GM21529 (cell line): Measurements from ENCODE around the gene MRPL24.

Source experiments
- ATAC-seq: cut with Tn5 transposase; IDR thresholded peaks from one replicate; pipeline ENCODE4 v1.9.1; 2021; ENCODE audit not compliant: unreplicated experiment

Gene MRPL24

GRCh38 chr1:156744344-156744743 is 3.5 kb upstream of the MRPL24 start:
- no peak for ATAC-seq

- no peak for ATAC-seq
Measured at GRCh38 chr1:156743367-156744302, 2.7 kb upstream of the MRPL24 start.

DNA sequence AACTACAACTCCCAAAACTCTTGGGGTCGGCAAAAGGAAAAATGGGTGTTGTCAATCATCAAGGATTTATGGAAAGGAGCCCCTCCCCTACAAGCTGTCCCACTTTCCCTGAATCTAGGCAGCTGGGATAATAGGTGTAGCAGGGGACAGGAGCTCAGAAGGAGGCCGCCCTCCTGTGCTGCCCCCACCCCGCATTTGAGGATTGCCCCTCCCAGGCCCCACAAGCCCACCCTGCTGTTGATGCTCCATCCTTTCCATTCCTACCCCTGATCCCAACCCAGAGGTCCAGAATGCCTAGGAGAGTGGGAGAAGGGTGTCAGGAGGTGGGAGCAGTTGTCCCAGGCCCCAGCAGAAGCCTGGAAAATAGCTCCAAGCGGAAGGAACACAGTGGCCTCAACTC is 1.9 kb upstream of the MRPL24 start:
- no peak for ATAC-seq

- no peak for ATAC-seq
Measured at GRCh38 chr1:156742017-156742416, 1.1 kb upstream of the MRPL24 start.

DNA sequence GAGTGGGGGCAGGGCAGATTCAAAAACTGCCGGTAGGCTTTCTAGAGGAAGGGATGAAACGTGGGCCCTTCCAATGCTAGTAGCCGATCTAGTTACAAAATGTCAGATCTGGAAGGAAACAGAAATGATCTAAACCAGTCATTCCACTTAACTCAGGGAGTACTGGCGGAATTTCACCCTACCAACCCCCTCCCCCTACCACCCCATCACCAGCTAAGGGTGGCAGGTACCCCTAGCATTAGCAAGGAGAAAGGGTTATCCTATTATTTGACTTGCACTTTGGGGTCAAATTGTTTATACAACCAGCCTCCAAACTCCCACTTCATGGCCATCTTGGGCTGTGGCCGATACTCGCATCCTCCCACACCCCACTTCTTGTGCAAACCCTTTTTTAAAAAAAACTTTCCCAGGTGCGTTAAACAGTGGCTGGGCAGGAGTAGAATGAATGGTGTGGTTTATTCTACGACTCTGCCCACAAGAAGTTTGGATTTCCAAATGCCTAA is 644 bp upstream of the MRPL24 start:
- peak; percentile 5 for ATAC-seq

DNA sequence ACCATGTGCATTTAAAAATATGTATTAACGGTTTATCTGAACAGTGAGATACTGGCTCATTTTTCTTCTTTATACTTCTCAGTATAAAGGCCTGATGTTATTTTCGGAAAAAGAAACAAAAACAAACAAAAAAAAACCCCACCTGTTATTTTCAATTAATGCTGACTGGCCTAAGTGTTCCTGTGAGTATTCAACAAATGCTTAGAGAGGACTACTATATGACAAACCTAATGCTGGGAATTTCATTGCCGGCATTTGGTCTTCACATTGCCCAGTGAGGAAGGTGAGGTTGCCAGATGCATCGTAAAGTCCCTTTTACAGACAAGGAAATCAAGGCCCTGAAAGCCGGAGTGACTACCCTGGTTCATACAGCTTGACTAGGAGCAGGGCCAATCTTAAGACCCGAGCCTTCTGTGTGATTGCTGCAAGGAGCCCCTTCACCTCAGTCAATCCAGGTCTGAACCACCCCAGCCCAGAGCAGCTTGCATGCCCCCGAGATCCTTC is 599 bp downstream of the MRPL24 start:
- no peak for ATAC-seq

- no peak for ATAC-seq
Measured at GRCh38 chr1:156738916-156739315, 2.0 kb downstream of the MRPL24 start.

DNA sequence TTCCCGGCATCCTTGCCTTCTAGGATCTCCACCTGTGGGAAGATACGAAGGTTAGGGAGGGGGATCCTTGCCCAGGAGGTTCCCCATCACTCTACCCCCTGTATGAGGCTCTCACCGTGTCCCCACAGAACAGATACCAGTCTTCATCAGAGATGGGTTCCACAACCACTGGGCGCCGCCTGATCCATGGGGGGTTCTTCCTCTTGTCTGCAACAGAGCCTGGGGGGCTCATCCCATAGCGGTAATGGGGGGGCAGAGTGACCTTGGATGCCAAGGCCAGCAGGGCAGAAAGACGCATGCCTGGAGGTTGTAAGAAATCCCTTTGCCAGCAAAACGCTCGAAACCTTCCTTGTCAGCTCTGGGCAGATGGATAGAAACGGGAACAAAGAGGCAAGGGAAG is 2.5 kb downstream of the MRPL24 start:
- no peak for ATAC-seq

GRCh38 chr1:156733989-156734584 is 6.8 kb downstream of the MRPL24 start:
- ATAC-seq: no peak

GRCh38 chr1:156728599-156729462 is 12.1 kb downstream of the MRPL24 start, which contains the start of gene ISG20L2:
TSS of gene ISG20L2 (minus strand) at chr1:156728766. CDS start at chr1:156727652, 1,114 bp downstream.
- ATAC-seq: peak; percentile 84

GRCh38 chr1:156727926-156728598 is 12.8 kb downstream of the MRPL24 start, which contains the start of gene METTL25B:
TSS of gene METTL25B (plus strand) at chr1:156728469. CDS start at chr1:156729105, 636 bp downstream.
- ATAC-seq: peak; percentile 51

- no peak for ATAC-seq
Measured at GRCh38 chr1:156727492-156727891, 13.4 kb downstream of the MRPL24 start.

- ATAC-seq: no peak
Measured at GRCh38 chr1:156726549-156727226, 14.2 kb downstream of the MRPL24 start.

GRCh38 chr1:156725683-156726280 is 15.1 kb downstream of the MRPL24 start:
- ATAC-seq: peak; percentile 35

DNA sequence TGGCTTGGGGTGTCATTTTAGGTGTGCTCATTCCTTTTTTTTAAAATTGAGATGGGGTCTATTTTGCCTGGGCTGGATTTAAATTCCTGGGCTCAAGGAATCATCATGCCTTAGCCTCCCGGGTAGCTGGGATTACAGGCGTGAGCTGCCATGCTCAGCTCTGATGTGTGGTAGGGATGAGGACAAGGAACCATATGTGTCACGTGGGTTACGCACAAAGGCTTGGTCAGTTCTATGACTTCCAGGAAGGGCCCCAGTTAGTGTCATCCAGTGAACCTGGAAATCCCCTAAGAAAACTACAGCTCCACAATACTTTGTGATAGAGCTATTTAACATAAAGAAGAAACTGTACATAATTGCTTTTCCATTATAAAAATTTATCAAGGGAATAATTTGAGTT is 19.4 kb downstream of the MRPL24 start:
- ATAC-seq: no peak

GRCh38 chr1:156721131-156721530 is 19.8 kb downstream of the MRPL24 start:
- ATAC-seq: no peak

DNA sequence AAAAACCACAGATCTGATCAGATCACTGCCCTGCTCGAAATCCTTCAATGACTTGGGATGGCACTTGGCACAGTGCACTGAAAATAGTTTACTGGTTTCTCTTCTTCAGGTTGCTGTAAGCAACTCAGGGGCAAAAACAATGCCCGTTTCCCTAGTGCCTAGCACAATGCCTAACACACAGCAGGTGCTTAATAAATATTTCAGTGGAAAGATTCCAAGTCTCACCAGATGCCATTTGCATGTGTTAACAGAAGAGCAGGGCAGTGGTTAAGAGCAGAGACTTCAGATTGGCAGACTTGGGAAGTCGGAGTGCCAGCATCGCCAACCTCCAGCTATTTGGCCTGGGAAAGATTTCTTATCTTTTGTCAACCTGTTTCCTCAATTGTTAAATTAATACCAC is 23.5 kb downstream of the MRPL24 start:
- ATAC-seq: no peak

DNA sequence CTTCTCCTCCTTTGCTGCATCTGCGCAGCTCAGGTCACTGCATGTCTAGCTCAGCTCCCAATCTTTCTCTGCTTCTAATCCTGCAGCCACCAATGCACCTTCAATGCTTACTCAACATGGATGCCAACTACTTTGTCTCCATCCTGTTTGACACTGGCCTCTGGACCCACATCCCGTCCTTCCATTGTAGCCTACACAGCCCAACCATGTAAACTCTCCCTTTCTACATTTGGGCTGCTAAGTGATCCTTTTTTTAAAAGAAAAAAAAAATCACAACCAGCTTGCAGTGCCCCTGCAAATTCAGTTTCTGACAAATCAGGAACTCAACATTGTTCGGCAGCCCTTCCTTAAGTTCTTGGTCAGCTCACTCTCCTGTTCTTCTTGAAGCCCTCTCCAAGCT is 26.1 kb downstream of the MRPL24 start:
- no peak for ATAC-seq

DNA sequence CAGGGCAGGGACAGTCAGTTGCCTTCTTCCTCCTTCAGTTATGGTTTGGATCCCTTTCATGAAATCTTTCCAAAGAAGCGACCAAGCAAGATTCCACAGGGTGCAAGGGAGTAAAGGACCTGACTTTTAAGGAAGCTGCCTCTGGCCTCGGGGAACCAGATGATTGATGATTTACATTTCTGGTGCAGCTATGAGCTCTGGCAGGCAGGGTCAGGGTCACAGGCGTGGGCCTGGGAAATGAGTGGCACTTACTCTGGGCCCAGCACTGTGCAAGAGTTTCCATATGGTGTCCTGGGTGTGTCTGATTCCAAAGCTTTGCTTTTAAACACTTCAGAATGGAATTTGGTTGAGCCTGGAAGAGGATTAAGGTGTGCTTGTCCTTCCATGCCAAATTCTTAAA is 28.3 kb downstream of the MRPL24 start:
- no peak for ATAC-seq
